Prostate gland (tissue), 2 donors: ENCODE measurements around the gene MICAL3. TPM values are rescaled to one million over a fixed set of nuclear protein-coding genes. Genes with fewer than 3 reads are reported as not detected.

Experiments
- DNase-seq: peaks from one replicate; pipeline ENCODE4 v3.0.0-alpha.2; 2019; ENCODE audit warnings: low spot score
- H3K27ac ChIP-seq, 2 donors: fragments of 200-600 bp; sonication (generic); 2 replicates each; pipeline ENCODE4 v1.5.1; 2017 to 2019
- H3K27me3 ChIP-seq: fragments of 200-600 bp; sonication (generic); replicated peaks from 2 replicates; pipeline ENCODE4 v1.5.1; 2019; ENCODE audit not compliant: insufficient read depth
- H3K36me3 ChIP-seq, 2 donors: fragments of 200-600 bp; sonication (generic); 1 replicate in 1 of 2; 2 replicates in 1 of 2; pipeline versions ENCODE4 v1.5.1 to v1.8.1; 2017 to 2019
- H3K4me1 ChIP-seq: fragments of 200-600 bp; sonication (generic); replicated peaks from 2 replicates; pipeline ENCODE4 v1.5.1; 2019
- H3K4me3 ChIP-seq, 2 donors: fragments of 200-600 bp; sonication (generic); 2 replicates each; pipeline ENCODE4 v1.5.1; 2017 to 2019
- H3K9me3 ChIP-seq: fragments of 200-600 bp; sonication (generic); 2 replicates; pipeline ENCODE4 v1.5.1; 2017
- POLR2A ChIP-seq: fragments of 450-650 bp; IDR thresholded peaks from one replicate; pipeline ENCODE4 v1.6.1; 2016; ENCODE audit warnings: antibody characterized with exemption, mild to moderate bottlenecking
- POLR2AphosphoS5 ChIP-seq: sonication (generic); formaldehyde crosslinking; IDR thresholded peaks from one replicate; pipeline ENCODE4 v1.6.1; 2017; ENCODE audit warnings: antibody characterized with exemption
- WGBS: methylation state at CpG from one replicate; pipeline ENCODE4 v1.1.5; 2018; 5-methylcytosine and 5-hydroxymethylcytosine counted together
- intact Hi-C: fragments of 100-400 bp; cut with DNase I; formaldehyde crosslinking; loops from one replicate; pipeline ENCODE4 v1.14.2; 2022
- total RNA-seq, 2 donors: library from RNA; depleted of rRNA; stranded (reverse); fragments of >200 nt; gene quantifications; one replicate each; pipeline ENCODE4 v1.1.0, GENCODE V29; 2016
- TF ChIP-seq, protein P1 (sequence below), 4 experiments: fragments of 200-600 bp in 2 of 4; fragments of 450-650 bp in 2 of 4; sonication (generic) in 2 of 4; IDR thresholded peaks; 1 replicate in 3 of 4; 2 replicates in 1 of 4; pipeline ENCODE4 v1.5.1; 2016 to 2019; ENCODE audit warnings: antibody characterized with exemption in 4 of 4, mild to moderate bottlenecking in 2 of 4, moderate library complexity in 2 of 4

MICAL3 gene
- total RNA-seq, 2 donors from 2014 or later = 58.6 to 78.7 TPM

DNA sequence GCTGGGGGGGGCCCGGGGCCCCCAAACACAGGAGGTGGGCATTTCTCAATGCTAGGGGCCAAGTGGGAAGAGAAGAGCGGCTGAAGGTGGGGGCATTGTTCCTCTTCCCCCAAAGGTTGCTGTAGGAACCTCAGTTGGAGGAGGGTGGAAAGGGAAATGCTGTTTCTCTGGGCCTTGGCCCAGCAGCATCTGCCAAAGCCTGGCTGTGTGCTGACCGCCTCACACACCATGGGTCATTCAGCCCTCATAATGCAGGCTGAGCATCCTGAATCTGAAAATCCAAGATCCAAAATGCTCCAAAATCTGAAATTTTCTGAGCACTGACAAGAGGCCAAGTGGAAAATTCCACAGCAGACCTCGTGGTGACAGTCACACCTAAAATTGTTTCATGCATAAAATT lies 201.1 kb downstream of the MICAL3 start:
- WGBS = 91% methylated on average over 4 of the region's 4 CpGs
- no peaks in the 10 kb centered on the region for H3K27me3 ChIP-seq
- H3K9me3 ChIP-seq = no peaks in the 10 kb centered on the region
- no peaks in the 10 kb centered on the region for H3K4me1 ChIP-seq
- no peak overlapping the region for H3K27ac ChIP-seq
- no peak overlapping the region for H3K4me3 ChIP-seq
- no peak for DNase-seq
- no peak for TF ChIP-seq POLR2A
- TF ChIP-seq POLR2AphosphoS5 = no peak
- TF ChIP-seq, protein P1, sequence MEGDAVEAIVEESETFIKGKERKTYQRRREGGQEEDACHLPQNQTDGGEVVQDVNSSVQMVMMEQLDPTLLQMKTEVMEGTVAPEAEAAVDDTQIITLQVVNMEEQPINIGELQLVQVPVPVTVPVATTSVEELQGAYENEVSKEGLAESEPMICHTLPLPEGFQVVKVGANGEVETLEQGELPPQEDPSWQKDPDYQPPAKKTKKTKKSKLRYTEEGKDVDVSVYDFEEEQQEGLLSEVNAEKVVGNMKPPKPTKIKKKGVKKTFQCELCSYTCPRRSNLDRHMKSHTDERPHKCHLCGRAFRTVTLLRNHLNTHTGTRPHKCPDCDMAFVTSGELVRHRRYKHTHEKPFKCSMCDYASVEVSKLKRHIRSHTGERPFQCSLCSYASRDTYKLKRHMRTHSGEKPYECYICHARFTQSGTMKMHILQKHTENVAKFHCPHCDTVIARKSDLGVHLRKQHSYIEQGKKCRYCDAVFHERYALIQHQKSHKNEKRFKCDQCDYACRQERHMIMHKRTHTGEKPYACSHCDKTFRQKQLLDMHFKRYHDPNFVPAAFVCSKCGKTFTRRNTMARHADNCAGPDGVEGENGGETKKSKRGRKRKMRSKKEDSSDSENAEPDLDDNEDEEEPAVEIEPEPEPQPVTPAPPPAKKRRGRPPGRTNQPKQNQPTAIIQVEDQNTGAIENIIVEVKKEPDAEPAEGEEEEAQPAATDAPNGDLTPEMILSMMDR (IDR thresholded peaks at IDR 0.05) = no peak
- peaks cover 0 to 3% of the 10 kb centered on the region in 2 donors for H3K36me3 ChIP-seq
- intact Hi-C loops = no loop called here

DNA sequence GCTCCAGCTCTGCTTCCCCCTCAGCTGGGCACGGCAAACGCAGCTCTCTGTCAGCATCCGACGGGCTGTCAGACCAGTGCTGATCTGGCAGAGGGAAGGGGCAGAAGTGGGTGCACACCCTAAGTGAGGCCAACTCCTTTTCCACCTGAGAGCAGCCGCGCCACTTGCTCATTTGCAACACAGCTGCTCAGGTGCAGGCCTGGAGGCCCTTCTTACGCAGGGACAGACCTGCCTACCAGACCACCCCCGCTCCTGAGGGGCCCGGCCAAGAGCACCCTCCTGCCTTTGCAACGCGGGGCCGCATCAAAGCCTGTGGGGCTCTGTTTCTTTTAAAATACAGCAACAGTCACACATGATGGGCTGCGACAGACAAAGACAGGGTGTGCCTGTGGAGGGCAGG lies 202.3 kb downstream of the MICAL3 start:
- intact Hi-C loops = no loop called here
- no peak for DNase-seq
- 95% methylated on average over 10 of the region's 13 CpGs for WGBS
- TF ChIP-seq POLR2A (no peak), POLR2AphosphoS5 (no peak)
- TF ChIP-seq, protein P1 (IDR thresholded peaks at IDR 0.05) = no peak
- Histone ChIP-seq H3K9me3 (no peaks in the 10 kb centered on the region), H3K27me3 (no peaks in the 10 kb centered on the region), H3K36me3 (peaks cover 3 to 5% of the 10 kb centered on the region in 2 donors), H3K4me1 (no peaks in the 10 kb centered on the region), H3K4me3 (no peak overlapping the region), H3K27ac (no peak overlapping the region)

DNA sequence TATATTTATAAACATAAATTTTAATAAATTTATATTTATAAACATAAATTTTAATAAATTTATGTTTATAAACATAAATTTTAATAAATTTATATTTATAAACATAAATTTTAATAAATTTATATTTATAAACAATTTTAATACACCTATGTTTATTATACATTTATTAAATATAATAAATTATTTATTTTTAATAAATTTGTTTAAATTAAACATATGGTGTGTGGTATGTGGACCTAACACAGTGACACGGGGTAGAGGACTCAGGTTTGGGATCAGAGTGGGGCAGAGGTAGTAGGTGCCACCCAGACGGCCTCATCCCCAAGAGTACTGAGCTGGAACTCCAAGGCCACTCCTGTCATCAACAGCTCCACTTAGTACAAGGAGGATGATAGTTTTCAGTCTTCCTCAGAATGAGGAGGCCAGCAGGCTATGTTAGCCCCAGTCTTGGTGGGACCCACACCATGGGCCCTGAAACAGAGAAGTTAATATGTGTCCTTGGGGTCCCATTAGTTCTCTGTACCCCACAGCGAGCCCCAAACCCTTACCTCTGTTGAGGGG lies 203.4 kb downstream of the MICAL3 start:
- no peaks in the 10 kb centered on the region for H3K9me3 ChIP-seq
- no peak for TF ChIP-seq POLR2AphosphoS5
- TF ChIP-seq POLR2A = no peak
- TF ChIP-seq, protein P1 (IDR thresholded peaks at IDR 0.05) = no peak
- H3K4me3 ChIP-seq = no peak overlapping the region
- WGBS = 86% methylated on average over 3 of the region's 3 CpGs
- intact Hi-C loops = no loop called here
- DNase-seq = no peak
- peaks cover 3 to 16% of the 10 kb centered on the region in 2 donors for H3K36me3 ChIP-seq
- H3K4me1 ChIP-seq = no peaks in the 10 kb centered on the region
- no peaks in the 10 kb centered on the region for H3K27me3 ChIP-seq
- H3K27ac ChIP-seq = no peak overlapping the region

DNA sequence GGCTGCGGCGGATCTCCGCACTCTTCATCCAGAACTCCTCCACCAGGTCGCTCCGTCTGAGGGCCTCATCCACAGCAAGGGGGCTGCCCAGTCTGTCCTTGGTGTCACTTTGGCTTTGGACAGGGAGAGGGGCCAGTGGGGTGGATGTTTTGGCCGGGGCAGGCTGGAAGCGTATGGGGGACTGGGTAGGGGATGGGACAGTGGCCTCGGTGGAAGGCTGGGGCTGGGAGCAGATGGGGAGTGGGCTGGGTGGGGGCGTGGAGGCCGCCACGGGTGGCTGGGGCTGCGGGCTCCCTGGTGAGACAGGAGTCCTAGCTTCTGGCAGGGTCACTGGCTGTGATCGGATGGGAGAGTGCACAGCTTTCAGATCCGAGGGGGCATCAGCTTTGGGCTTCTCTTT lies 205.7 kb downstream of the MICAL3 start:
- H3K9me3 ChIP-seq = no peaks in the 10 kb centered on the region
- no peaks in the 10 kb centered on the region for H3K4me1 ChIP-seq
- no peaks in the 10 kb centered on the region for H3K27me3 ChIP-seq
- no peak overlapping the region for H3K4me3 ChIP-seq
- intact Hi-C loops = no loop called here
- peaks cover 0 to 17% of the 10 kb centered on the region in 2 donors for H3K36me3 ChIP-seq
- no peak for DNase-seq
- H3K27ac ChIP-seq = no peak overlapping the region
- 93% methylated on average over 14 of the region's 14 CpGs for WGBS
- TF ChIP-seq, protein P1 (IDR thresholded peaks at IDR 0.05) = no peak
- TF ChIP-seq POLR2AphosphoS5 = no peak
- TF ChIP-seq POLR2A = no peak

DNA sequence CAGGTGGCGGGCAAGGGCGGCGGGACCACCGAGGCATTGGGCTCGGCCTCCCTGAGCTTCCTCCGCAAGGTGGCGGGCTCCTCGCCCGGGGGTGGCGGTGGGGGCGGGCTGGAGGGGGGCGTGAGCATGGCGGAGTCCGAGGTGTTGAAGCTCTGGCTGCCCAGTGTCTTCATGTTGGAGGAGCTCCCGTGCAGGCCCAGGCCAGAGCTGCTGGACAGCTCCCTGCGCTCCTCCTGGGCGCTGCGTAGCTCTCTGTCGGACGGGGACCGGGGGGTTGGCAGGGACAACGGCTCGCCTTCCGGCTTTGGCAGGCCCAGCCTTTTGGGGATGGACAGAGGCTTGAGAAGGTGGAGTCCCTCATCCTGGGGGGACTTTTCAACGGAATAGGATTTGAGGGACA lies 206.2 kb downstream of the MICAL3 start:
- Histone ChIP-seq H3K4me1 (no peaks in the 10 kb centered on the region), H3K27ac (no peak overlapping the region), H3K36me3 (peaks cover 0 to 17% of the 10 kb centered on the region in 2 donors), H3K9me3 (no peaks in the 10 kb centered on the region), H3K27me3 (no peaks in the 10 kb centered on the region), H3K4me3 (no peak overlapping the region)
- TF ChIP-seq, protein P1 (IDR thresholded peaks at IDR 0.05) = no peak
- TF ChIP-seq POLR2AphosphoS5 = no peak
- TF ChIP-seq POLR2A = no peak
- no peak for DNase-seq
- WGBS = 89% methylated on average over 13 of the region's 25 CpGs
- intact Hi-C loops = no loop called here
